Activated T-helper 1 cell treated with anti-CD3 and anti-CD28 coated beads, Interleukin-2, amount 50 U/mL, for 16 hours (primary cell): ENCODE results near the gene CAP2.
"Not testable (repeated sequence)": the region's sequence is repeated elsewhere in the genome, so short reads cannot be mapped to it uniquely, and the experiment has no call there.

Source experiments
- DNase-seq, 2 donors: peaks; one replicate each; pipeline ENCODE4 v3.0.0-alpha.2; 2020; ENCODE audit warnings: low read depth in 1 of 2, low spot score in 1 of 2

Gene CAP2

GRCh38 chr6:17432356-17432755 is 39.0 kb downstream of the CAP2 start:
- DNase-seq: no peak

- no peak for DNase-seq
Measured at GRCh38 chr6:17439243-17439993, 46.0 kb downstream of the CAP2 start.

- DNase-seq: not testable (repeated sequence)
Measured at GRCh38 chr6:17440811-17441210, 47.4 kb downstream of the CAP2 start.

- DNase-seq: no peak
Measured at GRCh38 chr6:17442196-17442595, 48.8 kb downstream of the CAP2 start.

DNA sequence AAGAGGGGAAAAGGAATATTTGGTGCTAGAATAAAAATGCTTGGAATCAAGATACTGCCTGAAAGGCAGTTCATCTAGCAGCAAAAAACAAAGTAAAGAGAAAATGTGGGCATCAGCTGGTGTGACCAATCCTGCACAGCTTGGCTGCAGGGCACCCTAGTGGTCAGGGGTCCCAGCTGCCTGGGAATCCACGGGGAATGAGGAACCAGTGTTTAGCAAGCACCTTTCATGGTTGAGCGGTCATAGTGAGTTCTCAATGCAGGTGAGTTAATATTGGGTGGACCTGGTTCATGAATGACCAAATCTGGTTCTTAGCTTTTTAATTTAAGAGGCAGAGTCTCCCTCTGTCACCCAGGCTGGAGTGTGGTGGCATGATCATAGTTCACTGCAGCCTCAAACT is 53.3 kb downstream of the CAP2 start:
- no peak for DNase-seq

- DNase-seq: no peak
Measured at GRCh38 chr6:17448165-17448564, 54.8 kb downstream of the CAP2 start.

DNA sequence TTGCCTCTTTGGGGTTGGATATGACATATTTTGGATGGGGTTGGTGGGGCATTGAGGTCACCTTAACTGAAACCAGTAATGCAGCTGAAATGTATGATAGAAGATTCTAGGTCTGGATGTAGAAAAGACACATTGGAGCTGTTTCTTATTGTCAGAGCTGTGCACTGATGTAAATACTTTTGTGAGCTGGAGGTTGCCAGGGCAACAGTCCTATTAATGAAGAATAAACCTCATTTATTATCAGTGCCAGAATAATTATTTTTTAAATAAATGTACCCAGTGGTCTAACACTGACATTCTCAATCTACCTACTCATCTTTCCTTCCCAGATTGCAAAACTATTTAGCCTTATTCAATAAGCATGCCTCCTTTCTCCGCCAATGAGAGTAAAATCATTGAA is 57.0 kb downstream of the CAP2 start:
- no peak for DNase-seq

DNA sequence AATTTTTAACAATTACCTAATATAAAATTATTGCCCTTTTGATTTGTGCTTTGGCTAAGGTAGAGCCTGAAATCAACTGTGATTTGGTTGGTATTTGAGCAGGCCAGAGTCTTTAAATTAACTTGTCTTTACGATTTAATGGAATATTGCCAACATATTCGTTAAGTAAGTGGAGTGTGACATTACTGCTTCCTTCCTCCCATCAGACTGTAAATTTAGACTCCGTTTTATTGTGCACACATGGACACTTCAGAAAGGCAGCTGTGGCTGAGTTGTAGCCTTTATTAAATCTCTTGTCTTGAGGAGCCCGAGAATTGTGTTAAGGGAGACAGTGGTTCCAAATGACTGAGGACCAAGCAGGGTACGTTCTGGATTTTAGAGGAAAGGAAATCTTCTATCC is 57.4 kb downstream of the CAP2 start:
- DNase-seq: no peak

GRCh38 chr6:17452096-17452495 is 58.7 kb downstream of the CAP2 start:
- DNase-seq: no peak

- DNase-seq: no peak
Measured at GRCh38 chr6:17454316-17455005, 61.1 kb downstream of the CAP2 start.

- no peak for DNase-seq
Measured at GRCh38 chr6:17455919-17456318, 62.5 kb downstream of the CAP2 start.

DNA sequence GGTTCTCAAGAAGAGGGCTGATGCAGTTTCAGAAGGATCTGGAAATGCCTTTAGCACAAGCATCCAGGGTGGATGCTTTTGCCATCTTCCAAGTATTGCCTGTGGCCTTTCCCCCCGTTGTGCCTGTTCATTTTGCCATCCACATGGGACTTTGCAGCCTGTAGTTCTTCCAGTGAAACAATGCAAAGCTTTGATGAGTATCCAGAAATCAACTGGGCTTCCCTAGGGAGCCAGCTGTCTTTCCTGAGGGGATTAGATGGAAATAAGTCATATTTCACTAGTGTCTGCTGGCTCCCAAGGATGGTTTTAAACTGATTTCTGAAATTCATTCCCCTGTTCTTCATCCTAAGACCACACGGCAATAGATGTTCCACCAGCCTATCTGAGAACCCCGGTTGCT is 63.3 kb downstream of the CAP2 start:
- no peak for DNase-seq

DNA sequence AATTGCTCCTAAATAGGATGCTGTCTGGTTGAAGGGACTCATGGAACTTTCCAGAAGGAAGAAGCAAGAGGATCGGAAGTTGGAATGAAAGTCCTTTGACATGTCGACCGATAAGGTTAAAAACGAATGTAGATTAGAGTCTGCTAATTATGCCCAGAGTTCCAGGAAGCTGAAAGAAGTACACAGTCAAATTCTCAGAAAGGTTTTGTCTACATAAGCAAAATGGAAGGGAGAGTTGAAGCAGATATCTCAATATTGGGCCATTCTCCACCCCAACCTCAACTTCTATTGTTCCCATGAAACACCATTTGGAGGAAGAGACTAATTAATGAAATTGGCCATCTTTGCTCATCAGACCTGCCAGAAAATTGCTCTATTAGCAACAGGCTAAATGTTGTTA is 64.0 kb downstream of the CAP2 start:
- DNase-seq: no peak

DNA sequence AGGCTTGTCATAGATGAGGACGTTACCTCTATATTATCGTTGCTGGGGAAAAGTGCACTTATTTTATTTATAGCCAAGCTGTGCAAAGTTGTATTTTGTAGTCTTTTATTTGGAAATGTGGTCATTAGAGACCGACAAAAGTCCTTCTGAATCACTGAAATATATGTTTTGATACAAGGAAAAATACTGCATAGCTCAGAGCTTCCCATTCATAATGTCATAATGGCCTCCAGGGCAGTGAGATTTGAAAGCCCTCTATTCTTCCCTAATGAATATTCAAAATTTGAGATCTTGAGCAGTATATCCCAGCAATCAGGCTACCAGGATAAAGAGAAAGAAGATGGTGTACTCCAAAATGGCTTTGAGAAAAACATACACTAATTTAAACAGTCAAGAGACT is 64.6 kb downstream of the CAP2 start:
- DNase-seq: no peak

- DNase-seq: no peak
Measured at GRCh38 chr6:17458966-17459365, 65.6 kb downstream of the CAP2 start.

DNA sequence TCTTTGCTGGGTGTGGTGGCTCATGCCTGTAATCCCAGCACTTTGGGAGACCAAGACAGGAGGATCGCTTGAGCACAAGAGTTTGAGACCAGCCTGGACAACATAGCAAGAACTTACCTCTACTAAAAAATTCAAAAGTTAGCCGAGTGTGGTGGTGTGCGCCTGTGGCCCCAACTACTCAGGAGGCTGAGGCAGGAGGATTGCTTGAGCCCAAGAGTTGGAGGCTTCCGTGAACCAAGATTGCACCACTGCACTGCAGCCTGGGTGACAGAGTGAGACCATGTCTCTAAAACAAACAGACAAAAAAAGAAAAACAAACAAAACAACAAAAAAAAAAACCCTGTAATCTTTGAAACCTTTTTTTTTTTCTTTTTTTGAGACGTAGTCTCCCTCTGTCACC is 67.5 kb downstream of the CAP2 start:
- no peak for DNase-seq

DNA sequence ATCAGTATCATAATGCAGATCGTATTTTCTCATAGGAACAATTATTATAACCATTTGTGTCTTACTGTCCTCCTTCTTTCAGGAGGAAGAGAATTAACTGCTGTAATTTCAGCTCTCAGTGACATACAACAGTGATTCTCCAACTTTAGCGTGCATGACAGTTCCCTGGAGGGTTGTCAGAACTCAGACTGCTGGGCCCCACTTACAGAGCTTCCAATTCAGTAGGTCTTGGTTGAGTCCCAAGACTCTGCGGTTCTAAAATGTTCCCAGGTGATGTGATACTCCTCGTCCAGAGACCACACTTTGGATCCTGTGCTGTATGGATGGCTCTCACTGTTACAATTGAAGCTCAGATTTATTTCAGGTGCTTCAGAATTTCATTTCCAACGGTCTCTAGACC is 72.8 kb downstream of the CAP2 start:
- DNase-seq: no peak

GRCh38 chr6:17466707-17467106 is 73.3 kb downstream of the CAP2 start:
- DNase-seq: no peak

- no peak for DNase-seq
Measured at GRCh38 chr6:17469006-17469832, 75.8 kb downstream of the CAP2 start.

DNA sequence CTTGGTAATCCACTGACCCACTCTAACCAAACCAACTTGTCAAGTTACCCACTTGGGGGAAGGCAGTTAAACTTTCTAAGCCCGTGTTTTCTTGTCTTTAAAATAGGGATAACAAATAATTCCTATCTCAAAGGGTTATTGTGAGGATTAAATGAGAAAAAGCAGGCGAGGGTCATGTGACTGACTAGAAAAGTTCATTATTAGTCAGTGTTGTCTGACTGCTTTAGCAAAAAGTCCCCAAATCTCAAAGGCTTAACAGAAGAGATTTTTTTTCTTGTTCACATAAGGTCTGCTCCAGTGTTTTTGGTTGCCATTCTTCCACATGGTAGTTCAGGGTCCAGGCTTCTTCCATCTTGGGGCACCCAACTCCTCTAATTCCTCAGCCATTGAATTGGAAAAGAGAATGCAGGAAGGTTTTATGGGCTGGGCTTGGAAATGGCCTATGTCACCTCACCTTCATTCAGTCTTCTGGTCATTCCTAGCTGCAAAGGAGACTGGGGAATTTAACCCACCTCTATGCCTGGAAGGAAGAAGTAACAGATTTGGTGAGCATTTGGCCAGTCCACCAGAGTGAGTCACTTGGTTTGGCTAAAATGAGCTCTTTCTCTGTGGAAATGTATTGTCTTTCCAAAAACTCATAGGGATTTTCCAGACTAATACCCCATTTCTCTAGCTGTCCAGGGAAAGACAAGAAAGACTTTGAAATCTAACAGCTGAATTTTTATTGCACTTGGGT is 77.0 kb downstream of the CAP2 start:
- no peak for DNase-seq

GRCh38 chr6:17470938-17471327 is 77.5 kb downstream of the CAP2 start:
- no peak for DNase-seq
